ENCODE measurements around the gene WDR64. TPM values are rescaled to one million over a fixed set of nuclear protein-coding genes. Genes with fewer than 3 reads are reported as not detected.

The WDR64 gene
- total and polyA plus RNA-seq, 2 donors (not counting 3 experiments of a cell fraction or from before 2014, with no cell fraction given), result not detected

DNA sequence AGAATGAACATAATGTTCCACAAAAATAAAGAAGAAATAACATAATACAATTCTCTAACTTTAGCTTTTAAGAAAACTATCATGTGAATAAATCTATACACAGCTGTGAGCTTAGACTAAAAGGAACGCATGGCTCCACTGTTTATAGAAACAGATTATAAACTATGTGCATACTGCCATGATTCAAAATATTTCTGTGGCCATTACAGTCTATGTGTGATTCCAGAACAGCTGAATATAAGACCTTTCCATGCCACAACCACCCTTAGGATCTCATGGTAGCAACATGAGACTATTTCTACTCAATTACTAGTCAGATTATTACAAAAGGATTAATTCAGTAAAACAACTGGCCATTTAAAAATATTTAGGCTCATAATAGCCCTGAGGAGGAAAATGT lies 15.8 kb upstream of the WDR64 start:
- no peaks in the 10 kb centered on the region for H3K9me3 ChIP-seq (replicated peaks; ENCODE audit: control insufficient read depth, insufficient read depth, low read length)
- H3K4me3 ChIP-seq (replicated peaks in 1 of 3; ENCODE audit: insufficient read depth in 1 of 3, low read depth in 1 of 3, low read length in 3 of 3), result no peak overlapping the region
- peaks cover 2 to 5% of the 10 kb centered on the region in 2 experiments for H3K36me3 ChIP-seq (ENCODE audit: control insufficient read depth in 2 of 2, extremely low read depth in 1 of 2, insufficient read depth in 2 of 2, low read length in 2 of 2)
- TF ChIP-seq, protein P1, sequence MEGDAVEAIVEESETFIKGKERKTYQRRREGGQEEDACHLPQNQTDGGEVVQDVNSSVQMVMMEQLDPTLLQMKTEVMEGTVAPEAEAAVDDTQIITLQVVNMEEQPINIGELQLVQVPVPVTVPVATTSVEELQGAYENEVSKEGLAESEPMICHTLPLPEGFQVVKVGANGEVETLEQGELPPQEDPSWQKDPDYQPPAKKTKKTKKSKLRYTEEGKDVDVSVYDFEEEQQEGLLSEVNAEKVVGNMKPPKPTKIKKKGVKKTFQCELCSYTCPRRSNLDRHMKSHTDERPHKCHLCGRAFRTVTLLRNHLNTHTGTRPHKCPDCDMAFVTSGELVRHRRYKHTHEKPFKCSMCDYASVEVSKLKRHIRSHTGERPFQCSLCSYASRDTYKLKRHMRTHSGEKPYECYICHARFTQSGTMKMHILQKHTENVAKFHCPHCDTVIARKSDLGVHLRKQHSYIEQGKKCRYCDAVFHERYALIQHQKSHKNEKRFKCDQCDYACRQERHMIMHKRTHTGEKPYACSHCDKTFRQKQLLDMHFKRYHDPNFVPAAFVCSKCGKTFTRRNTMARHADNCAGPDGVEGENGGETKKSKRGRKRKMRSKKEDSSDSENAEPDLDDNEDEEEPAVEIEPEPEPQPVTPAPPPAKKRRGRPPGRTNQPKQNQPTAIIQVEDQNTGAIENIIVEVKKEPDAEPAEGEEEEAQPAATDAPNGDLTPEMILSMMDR (IDR thresholded peaks at IDR 0.05; ENCODE audit: extremely low read depth in 1 of 2, insufficient read depth in 1 of 2, low read depth in 1 of 2, low read length in 2 of 2), result no peak
- TF ChIP-seq FOS (IDR thresholded peaks at IDR 0.05; ENCODE audit: borderline replicate concordance, insufficient read depth, low read length) (no peak), POLR2AphosphoS5 (IDR thresholded peaks at IDR 0.05; ENCODE audit: insufficient read depth, low read depth, low read length) (no peak), JUN (IDR thresholded peaks at IDR 0.05; ENCODE audit: borderline replicate concordance, insufficient read depth, insufficient read length, low read depth) (no peak), EZH2 (IDR thresholded peaks at IDR 0.05; ENCODE audit: borderline replicate concordance, low read depth, low read length, severe bottlenecking) (no peak), POLR2A (IDR thresholded peaks at IDR 0.05; ENCODE audit: low read depth, low read length) (no peak), GATA2 (IDR thresholded peaks at IDR 0.05; ENCODE audit: insufficient read depth, insufficient read length, low read depth, low read length) (no peak), MYC (IDR thresholded peaks at IDR 0.05; ENCODE audit: low read depth, low read length) (no peak)
- TF ChIP-seq, protein P2, sequence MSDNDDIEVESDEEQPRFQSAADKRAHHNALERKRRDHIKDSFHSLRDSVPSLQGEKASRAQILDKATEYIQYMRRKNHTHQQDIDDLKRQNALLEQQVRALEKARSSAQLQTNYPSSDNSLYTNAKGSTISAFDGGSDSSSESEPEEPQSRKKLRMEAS (IDR thresholded peaks at IDR 0.05; ENCODE audit: insufficient read depth, insufficient read length), result no peak
- no peaks in the 10 kb centered on the region for H3K9me1 ChIP-seq (replicated peaks; ENCODE audit: control insufficient read depth, extremely low read depth, insufficient read depth, low read length)
- no peak overlapping the region for H3K9ac ChIP-seq (replicated peaks; ENCODE audit: extremely low read depth, insufficient read depth, low read length)
- no peak overlapping the region for H3K4me2 ChIP-seq (ENCODE audit: insufficient read depth, low read length)
- H3K27ac ChIP-seq (ENCODE audit: insufficient read depth, low read depth, low read length), result no peak overlapping the region
- dilution Hi-C loops (cut with MboI; ENCODE audit: extremely low pct_ligation_motif_present, low sequenced_read_pairs), result no loop called here
- POLR2A ChIA-PET, result no interaction called here
- peaks cover 30% of the 10 kb centered on the region for H3K4me1 ChIP-seq (ENCODE audit: control insufficient read depth, extremely low read depth, insufficient read depth, low read length)
- FAIRE-seq (no peak), DNase-seq (ENCODE audit: low read depth, low spot score) (no peak)
- no peak overlapping the region for H2AFZ ChIP-seq (ENCODE audit: low read depth, low read length)
- intact Hi-C loops (cut with micrococcal nuclease), result loop anchor here (10.0 kb wide), 1 partner anchor 281 kb away; the partner anchor contains the start of gene RGS7
- peaks cover 60% of the 10 kb centered on the region for H3K79me2 ChIP-seq (ENCODE audit: control insufficient read depth, insufficient read depth, low read length)
- peaks cover 4% of the 10 kb centered on the region for H4K20me1 ChIP-seq (replicated peaks; ENCODE audit: control insufficient read depth, extremely low read depth, insufficient read depth, low read length)
- CTCF ChIA-PET, result interaction anchor here (1.3 to 3.1 kb wide), 2 partner anchors 12 to 25 kb away, joined by 3 to 12 read pairs; no protein-coding TSS in a partner anchor
- no TSS peak for BruUV-seq (replicated peaks)
- H3K27me3 ChIP-seq (ENCODE audit: control insufficient read depth in 2 of 2, insufficient read depth in 2 of 2, low read length in 2 of 2), result no peaks in the 10 kb centered on the region

Measured in endothelial cell of umbilical vein (primary cell).